Activated T-cell treated with anti-CD3 and anti-CD28 coated beads for 1 hour (primary cell): ENCODE measurements around the gene PCBP3.

Experiments used
- DNase-seq: peaks from one replicate; pipeline ENCODE4 v3.0.0-alpha.2; 2020; ENCODE audit warnings: low read depth

PCBP3 gene

GRCh38 chr21:45932922-45933502 lies 289.5 kb downstream of the PCBP3 start:
- DNase-seq = no peak

GRCh38 chr21:45934085-45934484 lies 290.6 kb downstream of the PCBP3 start:
- DNase-seq = no peak

GRCh38 chr21:45934554-45934953 lies 291.0 kb downstream of the PCBP3 start:
- no peak for DNase-seq

DNA sequence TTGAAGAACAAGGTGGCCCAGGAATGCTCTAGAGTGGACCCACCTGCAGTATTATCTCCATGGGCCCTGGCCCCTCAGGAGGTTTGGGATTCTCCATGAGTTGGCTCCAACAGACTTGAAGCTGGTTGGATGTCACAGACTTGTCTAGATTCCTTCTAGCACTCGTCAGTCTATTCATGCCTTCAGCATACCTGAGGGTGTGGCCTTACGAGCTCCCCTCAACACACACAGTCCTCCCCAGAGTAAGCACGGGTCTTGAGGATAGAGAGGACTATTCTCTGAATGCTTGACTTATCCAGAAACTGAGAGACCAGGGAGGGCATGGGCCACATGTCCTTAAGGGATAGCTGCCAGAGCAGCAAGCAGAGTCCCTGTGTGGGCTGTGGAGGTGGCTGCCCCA lies 292.1 kb downstream of the PCBP3 start:
- DNase-seq = no peak

- no peak for DNase-seq
Observed at GRCh38 chr21:45937721-45938452, 294.4 kb downstream of the PCBP3 start.

- DNase-seq = no peak
Observed at GRCh38 chr21:45938453-45938755, 294.9 kb downstream of the PCBP3 start.

GRCh38 chr21:45938811-45939520 lies 295.4 kb downstream of the PCBP3 start:
- DNase-seq = no peak

GRCh38 chr21:45939521-45940045 lies 296.1 kb downstream of the PCBP3 start:
- no peak for DNase-seq

- no peak for DNase-seq
Observed at GRCh38 chr21:45940091-45940490, 296.6 kb downstream of the PCBP3 start.

DNA sequence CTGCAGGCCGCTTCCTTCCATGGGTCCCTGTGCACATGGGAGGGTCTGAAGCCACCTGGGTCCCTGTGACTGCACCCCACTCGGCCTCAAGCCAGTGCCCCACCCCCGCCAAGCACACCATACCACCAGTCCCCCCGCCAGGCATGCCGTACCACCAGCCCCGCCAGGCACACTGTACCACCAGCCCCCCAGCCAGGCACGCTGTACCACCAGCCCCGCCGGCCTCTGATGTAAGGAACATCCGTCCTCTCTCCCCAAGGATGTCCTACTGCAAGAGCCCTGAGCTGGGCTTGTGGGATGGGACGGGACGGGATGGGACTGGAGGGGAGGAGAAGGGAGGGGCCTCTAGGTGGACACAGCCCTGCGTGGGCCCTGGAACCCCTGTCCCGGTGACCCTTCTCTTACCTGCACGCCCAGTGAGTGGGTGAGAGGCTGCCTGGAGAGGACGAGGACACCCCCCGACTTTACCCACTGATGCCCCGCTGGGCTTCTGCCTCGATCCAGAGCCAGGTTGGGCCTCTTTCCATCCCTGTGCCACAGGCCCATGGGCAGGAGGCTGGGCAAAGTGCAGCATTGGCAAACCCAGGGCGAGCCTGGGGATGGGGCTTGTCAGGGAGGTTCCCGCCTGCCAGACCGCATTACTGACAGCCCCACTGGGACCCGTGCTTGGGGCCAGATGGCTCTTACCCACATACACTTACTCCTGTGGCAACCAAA lies 297.3 kb downstream of the PCBP3 start:
- DNase-seq = no peak

DNA sequence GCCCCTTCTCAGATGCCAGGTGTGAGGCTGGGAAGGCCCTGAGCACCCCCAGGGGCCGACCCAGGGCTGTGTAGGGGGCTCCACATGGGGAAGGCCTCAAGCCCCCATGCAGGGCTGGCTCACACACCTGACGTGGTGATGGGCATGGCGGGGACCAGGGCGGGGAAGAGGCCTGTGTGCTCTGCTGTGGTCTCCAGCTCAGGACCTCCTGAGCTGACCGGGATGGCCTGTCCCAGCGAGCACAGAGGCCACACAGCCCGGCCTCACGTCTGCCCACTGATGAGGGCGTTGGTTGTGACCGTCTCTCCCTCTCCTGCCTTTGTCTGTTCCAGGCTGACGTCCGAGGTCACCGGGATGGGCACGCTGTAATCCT lies 297.8 kb downstream of the PCBP3 start:
- no peak for DNase-seq

DNA sequence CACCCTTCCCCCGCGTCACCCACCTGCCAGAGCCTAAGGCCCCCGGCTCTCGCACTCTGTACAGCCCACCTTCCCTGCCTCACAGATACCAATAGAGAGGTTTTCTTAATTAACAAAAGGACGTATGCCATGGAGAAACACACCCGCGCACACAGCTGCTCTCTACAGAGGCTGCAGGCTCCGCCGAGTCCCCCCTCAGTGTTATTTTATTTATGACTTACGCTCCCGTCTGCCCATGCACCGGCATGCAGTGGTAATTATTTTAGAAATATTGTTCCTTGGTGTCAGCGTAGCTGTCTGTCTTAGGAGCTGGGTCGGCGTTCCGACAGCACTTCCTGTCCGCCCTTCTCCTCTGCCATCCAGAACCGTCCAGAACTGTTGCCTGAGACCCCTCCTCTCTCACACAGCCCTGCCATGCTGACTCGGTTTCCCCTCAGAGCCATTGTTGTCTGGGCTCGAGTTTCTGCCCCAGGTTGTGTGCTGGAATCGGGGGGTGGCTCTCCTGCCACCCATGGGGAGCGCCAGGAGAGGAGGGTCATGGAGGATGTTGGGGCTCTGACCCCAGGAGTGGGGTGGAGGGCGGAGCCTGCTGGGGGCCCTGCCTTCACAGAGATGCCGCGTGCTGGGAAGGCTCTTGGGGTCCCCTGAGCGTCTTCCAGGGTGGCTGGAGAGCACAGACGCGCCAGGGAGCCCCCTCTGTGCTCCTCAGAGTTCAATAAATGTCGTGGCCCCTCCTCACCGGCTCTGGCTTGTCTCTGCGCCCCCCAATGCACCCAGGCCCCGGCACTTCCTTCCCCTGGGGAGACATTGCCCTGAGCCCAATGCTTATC lies 298.4 kb downstream of the PCBP3 start:
- DNase-seq = no peak

DNA sequence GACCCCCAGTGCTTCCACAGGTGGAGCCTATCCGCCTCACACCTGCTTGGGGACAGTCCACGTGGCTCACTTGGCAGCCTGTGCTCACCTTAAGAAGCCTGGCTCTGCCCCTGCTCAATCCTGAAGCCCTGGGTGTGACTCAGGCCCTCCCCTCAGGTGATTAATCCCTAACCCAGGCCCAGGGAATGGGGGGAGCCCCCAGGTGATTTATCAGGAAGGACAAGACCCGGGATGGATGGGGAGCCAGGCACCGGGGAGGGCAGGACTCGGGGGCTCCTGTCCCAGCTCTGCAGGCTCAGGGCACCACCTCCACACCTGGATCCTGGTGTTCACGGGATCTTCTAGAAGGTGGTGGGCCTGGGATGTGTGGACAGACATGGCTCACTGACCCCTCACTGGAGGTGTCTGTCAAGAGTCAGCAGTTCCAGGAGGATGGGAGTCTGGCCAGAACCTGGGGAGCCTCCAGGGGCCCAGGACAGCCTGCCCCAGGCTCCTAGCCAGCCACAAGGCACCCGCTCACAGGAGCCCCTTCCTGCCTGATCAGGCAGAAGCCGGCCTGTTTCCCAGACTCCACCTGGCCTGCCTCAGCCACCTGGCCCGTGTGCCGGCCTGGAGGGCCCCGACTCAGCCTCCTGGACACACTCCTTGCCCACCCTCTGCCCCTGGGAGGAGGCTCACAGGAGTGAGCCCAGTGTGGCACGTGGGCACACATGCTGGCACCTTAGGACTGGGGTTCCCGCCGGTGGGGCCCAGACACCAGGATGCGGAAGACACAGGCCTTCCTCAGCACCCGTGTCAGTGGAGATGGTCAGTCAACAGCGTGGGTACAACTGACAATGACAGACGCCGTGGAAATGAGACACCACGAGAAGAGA lies 299.5 kb downstream of the PCBP3 start:
- DNase-seq = no peak

GRCh38 chr21:45943630-45944540 lies 300.4 kb downstream of the PCBP3 start:
- no peak for DNase-seq

DNA sequence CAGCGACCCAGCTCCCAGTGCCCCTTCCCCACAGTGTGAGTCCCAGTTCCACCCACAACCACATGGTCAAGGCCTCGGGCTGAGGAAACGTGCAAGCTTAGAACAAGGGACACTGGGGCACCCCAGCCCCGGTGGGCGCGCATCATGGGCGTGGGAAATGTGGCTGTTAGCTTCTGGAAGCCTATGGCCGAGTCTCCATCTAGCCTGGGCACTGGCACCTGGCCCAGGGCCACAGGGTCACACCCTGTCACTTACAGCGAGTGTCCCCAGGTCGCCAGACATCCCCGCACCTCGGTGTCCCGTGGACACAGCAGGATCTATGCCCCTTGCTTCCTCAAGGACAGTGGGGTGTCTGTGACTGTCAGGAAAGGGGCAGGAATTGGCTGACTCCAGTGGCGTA lies 301.1 kb downstream of the PCBP3 start:
- no peak for DNase-seq

GRCh38 chr21:45945066-45945867 lies 301.7 kb downstream of the PCBP3 start:
- no peak for DNase-seq

GRCh38 chr21:45945868-45946210 lies 302.3 kb downstream of the PCBP3 start:
- no peak for DNase-seq

DNA sequence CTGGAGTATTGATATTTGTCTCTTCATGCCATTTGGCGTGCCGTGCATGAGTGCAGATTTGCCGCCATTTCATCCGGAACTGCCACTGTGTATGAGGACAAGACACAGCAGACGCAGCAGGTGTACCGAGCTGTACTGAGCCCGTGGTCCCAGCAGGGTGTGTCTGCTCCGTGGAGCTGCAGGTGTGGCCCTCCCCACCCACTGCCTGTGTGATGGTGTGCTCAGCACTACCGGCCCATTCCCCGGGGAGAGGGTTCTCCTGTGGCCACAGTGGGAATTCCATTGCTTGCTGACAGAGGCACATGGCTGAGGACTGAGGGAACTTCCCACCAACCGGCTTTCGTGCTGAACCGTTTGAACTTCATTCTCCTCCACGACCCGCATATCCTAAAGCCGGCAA lies 303.8 kb downstream of the PCBP3 start:
- DNase-seq = no peak

DNA sequence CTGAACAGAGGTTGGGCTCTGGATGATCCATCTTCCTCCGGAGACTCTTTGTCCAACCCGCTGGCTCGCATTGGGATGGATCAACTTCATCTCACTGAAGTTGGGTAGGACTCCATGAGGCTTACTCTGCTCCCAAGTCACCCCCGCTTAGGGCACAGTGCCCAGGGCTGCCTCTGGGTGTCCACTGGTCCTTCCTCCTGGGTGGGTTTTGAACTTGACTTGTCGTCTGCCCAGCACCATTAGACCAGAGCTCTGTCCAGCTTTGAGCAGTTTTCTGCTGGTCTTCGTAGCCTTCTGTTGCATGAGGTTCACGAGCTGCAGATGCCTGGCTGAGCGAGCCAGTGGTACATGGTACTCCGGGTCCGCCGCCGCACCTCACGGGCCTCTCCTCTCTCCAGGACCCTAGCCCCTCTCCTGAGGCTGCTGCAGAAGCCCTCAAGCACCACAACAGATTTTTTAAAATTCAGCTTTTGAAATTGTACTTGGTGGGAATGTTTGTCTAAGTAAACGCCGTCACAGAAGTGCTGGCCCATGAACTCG lies 304.3 kb downstream of the PCBP3 start:
- no peak for DNase-seq
